Epithelial cell of esophagus (primary cell): Measurements from ENCODE around the gene LRRC10.
"Not testable (repeated sequence)": the region's sequence is repeated elsewhere in the genome, so short reads cannot be mapped to it uniquely, and the experiment has no call there.

Experiments used
- DNase-seq: peaks from one replicate; pipeline ENCODE4 v3.0.0; 2010; ENCODE audit warnings: low read depth
- H3K4me3 ChIP-seq: 2 replicates; pipeline ENCODE4 v1.5.1; 2011; ENCODE audit warnings: mild to moderate bottlenecking, low read length, control low read depth
- CTCF ChIP-seq: IDR thresholded peaks from 2 replicates; pipeline ENCODE4 v1.5.1; 2011; ENCODE audit warnings: low read depth, mild to moderate bottlenecking, low read length, control low read depth, inconsistent platforms; ENCODE audit not compliant: insufficient read depth; ENCODE audit errors: missing control alignments

LRRC10 gene

DNA sequence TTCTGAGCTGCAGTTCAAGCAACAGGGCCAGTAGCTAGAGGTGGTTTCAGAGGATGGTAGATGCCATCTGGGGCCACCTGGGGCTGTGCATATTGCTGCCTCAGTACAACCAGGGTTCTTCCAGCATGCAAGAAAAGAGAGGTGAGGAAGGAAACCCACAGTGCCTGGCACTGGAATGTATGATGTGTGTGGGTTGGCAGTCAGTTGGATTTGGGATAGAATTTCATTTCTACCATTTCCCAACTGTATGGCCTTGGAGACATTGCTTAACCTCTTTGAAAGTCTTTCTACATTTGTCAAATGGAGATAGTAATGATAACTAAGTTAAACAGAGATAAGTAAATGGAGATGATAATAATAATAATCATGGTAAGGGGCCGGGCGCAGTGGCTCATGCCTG, 10.2 kb upstream of the LRRC10 start:
- DNase-seq, result no peak
- no peak overlapping the region for H3K4me3 ChIP-seq
- no peak for TF ChIP-seq CTCF

GRCh38 chr12:69620077-69620476, 9.4 kb upstream of the LRRC10 start:
- DNase-seq, result no peak
- no peak overlapping the region for H3K4me3 ChIP-seq
- TF ChIP-seq CTCF, result no peak

DNA sequence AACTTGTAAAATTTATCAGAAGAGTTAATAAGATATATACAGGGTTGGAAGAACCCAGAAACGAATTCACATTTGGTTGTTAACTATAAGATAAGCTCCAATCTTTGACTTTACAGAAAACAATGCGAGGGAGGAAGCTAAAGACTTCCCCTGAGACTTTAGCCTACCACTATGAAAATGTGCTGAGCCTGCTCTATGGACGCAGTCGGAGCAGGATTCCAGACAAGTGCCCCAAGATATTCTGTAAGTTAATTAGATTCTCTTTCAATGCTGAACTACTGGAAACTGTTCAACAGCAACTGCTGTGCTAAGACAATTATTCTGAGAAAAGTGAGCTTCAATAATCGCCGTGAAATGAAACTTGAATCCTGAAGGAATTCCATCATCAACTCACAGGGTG, 8.3 kb upstream of the LRRC10 start:
- DNase-seq, result no peak
- no peak overlapping the region for H3K4me3 ChIP-seq
- no peak for TF ChIP-seq CTCF

- no peak for TF ChIP-seq CTCF
- DNase-seq, result no peak
- H3K4me3 ChIP-seq, result no peak overlapping the region
These were observed 5.3 kb upstream of the LRRC10 start for GRCh38 chr12:69616025-69616424.

DNA sequence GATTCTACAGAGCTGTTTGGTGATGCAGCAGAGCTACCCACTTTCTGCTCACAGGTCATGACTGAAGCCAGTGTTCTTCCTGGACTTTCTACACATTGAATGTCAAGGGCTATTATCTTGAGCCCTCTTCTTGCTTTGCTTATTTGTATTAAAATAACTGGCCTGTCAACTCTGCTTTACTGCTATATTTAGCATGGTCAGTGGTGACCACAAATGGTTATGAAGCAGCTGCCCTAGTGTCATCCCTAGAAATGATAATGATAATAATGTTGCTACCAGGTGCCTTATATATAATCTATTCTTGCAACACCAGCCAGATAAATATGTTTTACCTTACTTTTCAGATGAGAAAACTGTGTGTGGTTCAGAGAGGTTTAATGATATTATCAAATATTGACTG, 2.6 kb upstream of the LRRC10 start:
- no peak for DNase-seq
- TF ChIP-seq CTCF, result no peak
- no peak overlapping the region for H3K4me3 ChIP-seq

DNA sequence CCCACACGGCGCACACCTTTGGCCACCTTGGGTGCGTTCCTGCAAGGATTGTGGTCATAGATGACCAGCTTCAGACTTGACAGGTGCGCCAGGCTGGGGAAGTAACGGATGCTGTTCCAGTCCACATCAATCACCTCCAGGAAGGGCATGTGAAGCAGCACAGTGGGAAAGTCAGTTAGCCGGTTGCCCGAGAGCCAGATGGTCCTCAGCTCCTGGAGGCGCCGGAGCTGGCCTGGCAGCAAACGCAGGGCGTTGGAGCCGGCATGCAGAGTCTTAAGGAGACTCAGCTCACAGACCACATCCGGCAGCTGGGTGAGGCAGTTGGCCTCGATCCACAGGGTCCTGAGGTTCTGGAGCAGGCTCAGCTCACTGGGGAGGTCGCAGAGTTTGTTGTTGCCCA, 581 bp downstream of the LRRC10 start:
- H3K4me3 ChIP-seq, result no peak overlapping the region
- no peak for TF ChIP-seq CTCF
- DNase-seq, result no peak

GRCh38 chr12:69608114-69608513, 2.6 kb downstream of the LRRC10 start:
- no peak for TF ChIP-seq CTCF
- DNase-seq, result no peak
- H3K4me3 ChIP-seq, result no peak overlapping the region

DNA sequence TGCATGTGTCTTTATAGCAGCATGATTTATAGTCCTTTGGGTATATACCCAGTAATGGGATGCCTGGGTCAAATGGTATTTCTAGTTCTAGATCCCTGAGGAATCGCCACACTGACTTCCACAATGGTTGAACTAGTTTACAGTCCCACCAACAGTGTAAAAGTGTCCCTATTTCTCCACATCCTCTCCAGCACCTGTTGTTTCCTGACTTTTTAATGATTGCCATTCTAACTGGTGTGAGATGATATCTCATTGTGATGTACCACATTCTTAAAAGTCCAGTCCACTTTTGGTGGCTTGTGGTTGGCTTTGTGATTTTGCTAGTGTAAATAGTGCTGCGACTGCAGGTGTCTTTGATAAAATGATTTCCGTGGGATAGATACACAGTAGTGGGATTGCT, 6.4 kb downstream of the LRRC10 start:
- H3K4me3 ChIP-seq, DNase-seq: not testable (repeated sequence)

- H3K4me3 ChIP-seq, DNase-seq: not testable (repeated sequence)
These were observed 7.2 kb downstream of the LRRC10 start for GRCh38 chr12:69603556-69603955.
